Measurements from ENCODE around the gene C1QTNF6. TPM values are rescaled to one million over a fixed set of nuclear protein-coding genes. Genes with fewer than 3 reads are reported as not detected.
A peak's percentile ranks its signal among the peaks of the same experiment; 100 is the strongest.
"Not testable (repeated sequence)": the region's sequence is repeated elsewhere in the genome, so short reads cannot be mapped to it uniquely, and the experiment has no call there.

The C1QTNF6 gene
- total RNA-seq (13.6 TPM), polyA plus RNA-seq (1 to 10 TPM; 1.6 to 2.4 (median 2.1) TPM)

DNA sequence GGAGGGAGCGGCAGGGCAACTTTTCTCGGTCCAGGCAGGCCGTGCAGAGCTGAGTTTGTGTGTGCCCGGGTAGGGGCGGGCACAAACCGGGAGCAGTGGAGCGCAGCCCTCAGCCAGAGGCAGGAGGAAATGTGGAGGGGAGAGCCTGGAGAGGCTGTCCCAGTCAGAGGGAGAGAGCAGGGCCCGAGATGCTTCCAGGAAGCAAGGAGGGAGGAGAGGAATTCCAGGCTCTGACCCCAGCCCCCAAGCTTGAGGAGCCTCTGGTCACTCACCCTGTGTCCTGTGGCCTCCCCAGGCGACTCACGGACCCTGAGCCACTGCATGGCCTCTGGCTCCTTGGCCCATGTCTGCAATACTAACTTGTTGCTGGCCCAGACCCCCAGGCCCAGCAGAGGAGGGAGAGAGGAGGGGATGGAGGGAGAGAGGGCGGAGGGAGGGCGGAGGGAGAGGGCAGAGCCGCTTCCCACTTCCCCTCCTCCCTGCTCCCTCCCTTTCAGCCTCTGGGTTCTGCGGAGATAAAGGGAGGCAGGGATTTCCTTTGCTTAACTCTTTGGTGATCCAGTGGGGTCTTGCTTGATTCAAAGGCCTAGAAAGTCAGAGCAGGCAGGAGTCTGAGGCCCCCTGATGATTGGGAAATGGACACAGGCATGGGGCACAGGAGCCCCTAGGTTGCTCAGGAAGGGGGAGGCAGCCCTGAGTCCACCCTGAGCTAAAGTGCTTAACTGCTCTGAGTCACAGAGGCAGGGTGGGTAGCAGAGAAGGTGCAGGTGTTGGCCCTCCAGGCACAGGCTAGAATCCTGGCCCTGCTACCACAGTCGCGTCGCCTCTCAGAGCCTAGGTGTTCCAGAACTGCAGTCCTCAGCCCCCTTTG is at the start of gene C1QTNF6:
TSS of gene C1QTNF6 (minus strand) at position 357 of the 871 bp plus-strand sequence. CDS start at position 323, 34 bp downstream.
- Mint-ChIP-seq H3K36me3 (peaks cover 5% of the 10 kb centered on the region), H3K9me3 (no peaks in the 10 kb centered on the region)
- peak within 1 kb of the TSS; percentile 76 for H3K27ac ChIP-seq (ENCODE audit: insufficient read depth, low read length, poor library complexity, severe bottlenecking)

DNA sequence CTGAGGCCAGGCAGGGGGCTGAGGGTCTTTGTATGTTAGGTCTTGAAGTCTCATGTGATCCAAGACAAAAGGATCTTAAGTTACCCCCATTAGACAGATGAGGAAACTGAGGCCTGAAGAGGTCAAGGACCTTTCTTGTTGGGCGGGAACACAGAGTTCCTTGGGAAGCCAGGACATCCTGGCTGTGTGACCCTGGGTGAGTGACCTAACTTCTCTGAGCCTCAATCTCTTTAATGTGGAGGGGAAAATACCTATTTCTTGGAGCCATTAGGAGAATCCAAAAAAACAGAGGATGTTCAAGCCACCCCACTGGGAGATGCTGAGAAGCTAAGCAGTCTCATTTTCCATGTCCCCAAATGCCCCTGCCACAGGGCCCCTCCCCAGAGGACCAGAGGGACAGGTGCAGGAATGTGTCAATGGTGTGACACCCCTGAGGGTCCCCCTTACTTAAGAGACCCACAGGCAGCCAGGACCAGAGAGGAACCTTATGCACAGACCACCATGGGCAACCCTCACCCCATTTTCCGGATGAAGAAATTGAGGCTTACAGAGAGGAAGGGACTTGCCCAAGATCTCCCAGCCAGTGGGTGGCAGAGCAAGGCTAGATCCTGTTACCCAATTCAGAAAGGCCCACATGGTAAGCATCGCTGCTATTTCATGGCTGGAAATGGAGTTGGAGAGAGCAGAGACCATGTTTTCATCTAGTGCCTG is 48.0 kb upstream of the C1QTNF6 start:
- Mint-ChIP-seq H3K27ac (peak overlapping the region; percentile 96 to 99 (median 98)), H3K4me3 (peak overlapping the region; percentile 81 to 98 (median 88)), H3K9me3 (peaks cover 0 to 1% (median 0%) of the 10 kb centered on the region in 7 donors), H3K4me1 (peaks cover 4 to 99% (median 60%) of the 10 kb centered on the region in 4 donors), H3K27me3 (no peaks in the 10 kb centered on the region), H3K36me3 (peaks cover 63% of the 10 kb centered on the region)
- Histone ChIP-seq H3K27me3 (ENCODE audit: control insufficient read depth, insufficient read depth, low read length) (no peaks in the 10 kb centered on the region), H3K36me3 (ENCODE audit: control insufficient read depth, insufficient read depth, low read length) (peaks cover 76% of the 10 kb centered on the region), H3K4me3 (ENCODE audit: low read depth, low read length) (peak overlapping the region; percentile 19), H3K27ac (ENCODE audit: insufficient read depth, low read length, poor library complexity, severe bottlenecking) (peak overlapping the region; percentile 77), H3K4me1 (ENCODE audit: control insufficient read depth, insufficient read depth, low read length, poor library complexity, severe bottlenecking) (peaks cover 100% of the 10 kb centered on the region), H3K9me3 (ENCODE audit: control insufficient read depth in 2 of 2, low read length in 2 of 2) (no peaks in the 10 kb centered on the region)
- DNase-seq (no peak), ATAC-seq (ENCODE audit: low read depth in 2 of 2) (no peak)

More for the DNA sequence above, at the start of gene C1QTNF6:
- peak in 1 of 2 donors; percentile 18 for ATAC-seq (ENCODE audit: low read depth in 2 of 2)
- H3K36me3 ChIP-seq (ENCODE audit: control insufficient read depth, insufficient read depth, low read length): no peaks in the 10 kb centered on the region
- peak within 1 kb of the TSS; percentile 62 to 79 (median 76) for H3K4me3 Mint-ChIP-seq
- H3K4me1 ChIP-seq (ENCODE audit: control insufficient read depth, insufficient read depth, low read length, poor library complexity, severe bottlenecking): peaks cover 68% of the 10 kb centered on the region
- no peaks in the 10 kb centered on the region for H3K9me3 ChIP-seq (ENCODE audit: control insufficient read depth in 2 of 2, low read length in 2 of 2)
- no peaks in the 10 kb centered on the region for H3K27me3 ChIP-seq (ENCODE audit: control insufficient read depth, insufficient read depth, low read length)
- H3K27ac Mint-ChIP-seq: peak within 1 kb of the TSS; percentile 86 to 93 (median 90)
- peaks cover 15 to 77% (median 52%) of the 10 kb centered on the region in 4 donors for H3K4me1 Mint-ChIP-seq
- peak within 1 kb of the TSS; percentile 68 for H3K4me3 ChIP-seq (ENCODE audit: low read depth, low read length)
- no peaks in the 10 kb centered on the region for H3K27me3 Mint-ChIP-seq
- peak in 1 of 3 donors; percentile 37 for DNase-seq

DNA sequence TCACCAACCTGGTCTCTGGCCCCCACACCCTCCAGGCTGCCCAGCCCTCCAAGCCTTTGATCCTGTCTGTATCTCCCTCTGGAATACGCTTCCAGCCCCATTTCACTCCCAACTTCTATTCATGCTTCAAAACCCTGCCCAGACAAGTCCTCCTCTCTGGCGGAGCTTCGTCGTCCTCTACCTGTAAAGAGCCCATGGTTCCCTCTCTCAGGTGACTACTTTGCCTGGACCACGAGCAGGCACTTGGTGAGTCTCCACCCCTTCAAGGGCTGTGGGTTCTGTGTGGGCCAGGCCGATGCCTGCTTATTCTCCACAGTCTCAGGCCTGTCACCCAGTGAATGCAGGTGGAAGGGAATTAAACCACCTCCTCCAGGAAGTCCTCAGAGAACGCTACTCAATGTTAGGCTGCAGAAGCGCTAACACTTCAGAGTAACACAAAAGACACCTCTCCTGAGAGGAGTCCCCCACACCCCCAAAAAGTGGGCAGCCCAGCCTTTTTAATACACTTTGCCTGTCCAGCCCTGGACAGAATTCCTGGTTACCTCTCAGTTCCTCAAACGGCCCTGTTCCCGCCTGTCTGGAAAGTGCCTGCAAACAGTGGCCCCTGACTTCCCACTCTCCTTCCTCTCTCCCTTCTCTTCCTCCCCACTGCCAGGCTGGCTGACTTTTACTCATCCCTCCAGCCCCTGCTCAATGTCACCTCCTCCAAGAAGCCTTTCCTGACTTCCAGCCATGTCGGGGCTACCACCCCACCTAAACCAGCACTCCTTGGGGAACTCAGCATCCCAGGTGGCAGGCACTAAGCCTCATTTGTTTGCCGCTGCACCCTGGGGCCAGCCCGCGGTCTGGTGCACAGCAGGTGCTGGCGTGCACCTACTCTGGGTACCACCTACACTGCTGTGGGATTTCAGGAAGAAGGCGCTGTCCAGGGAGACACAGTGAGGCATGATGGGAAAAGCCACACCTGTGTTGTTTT is 47.0 kb upstream of the C1QTNF6 start:
- Histone ChIP-seq H3K36me3 (ENCODE audit: control insufficient read depth, insufficient read depth, low read length) (peaks cover 71% of the 10 kb centered on the region), H3K4me1 (ENCODE audit: control insufficient read depth, insufficient read depth, low read length, poor library complexity, severe bottlenecking) (peaks cover 100% of the 10 kb centered on the region), H3K27ac (ENCODE audit: insufficient read depth, low read length, poor library complexity, severe bottlenecking) (peak overlapping the region; percentile 77), H3K9me3 (ENCODE audit: control insufficient read depth in 2 of 2, low read length in 2 of 2) (no peaks in the 10 kb centered on the region), H3K27me3 (ENCODE audit: control insufficient read depth, insufficient read depth, low read length) (no peaks in the 10 kb centered on the region), H3K4me3 (ENCODE audit: low read depth, low read length) (peak overlapping the region; percentile 32)
- H3K4me1 Mint-ChIP-seq: peaks cover 10 to 99% (median 59%) of the 10 kb centered on the region in 4 donors
- peaks cover 0 to 1% (median 0%) of the 10 kb centered on the region in 7 donors for H3K9me3 Mint-ChIP-seq
- peaks cover 62% of the 10 kb centered on the region for H3K36me3 Mint-ChIP-seq
- DNase-seq (no peak), ATAC-seq (ENCODE audit: low read depth in 2 of 2) (no peak)
- peak overlapping the region; percentile 91 to 99 (median 96) for H3K27ac Mint-ChIP-seq
- H3K4me3 Mint-ChIP-seq: peak overlapping the region; percentile 81 to 98 (median 88)
- no peaks in the 10 kb centered on the region for H3K27me3 Mint-ChIP-seq

DNA sequence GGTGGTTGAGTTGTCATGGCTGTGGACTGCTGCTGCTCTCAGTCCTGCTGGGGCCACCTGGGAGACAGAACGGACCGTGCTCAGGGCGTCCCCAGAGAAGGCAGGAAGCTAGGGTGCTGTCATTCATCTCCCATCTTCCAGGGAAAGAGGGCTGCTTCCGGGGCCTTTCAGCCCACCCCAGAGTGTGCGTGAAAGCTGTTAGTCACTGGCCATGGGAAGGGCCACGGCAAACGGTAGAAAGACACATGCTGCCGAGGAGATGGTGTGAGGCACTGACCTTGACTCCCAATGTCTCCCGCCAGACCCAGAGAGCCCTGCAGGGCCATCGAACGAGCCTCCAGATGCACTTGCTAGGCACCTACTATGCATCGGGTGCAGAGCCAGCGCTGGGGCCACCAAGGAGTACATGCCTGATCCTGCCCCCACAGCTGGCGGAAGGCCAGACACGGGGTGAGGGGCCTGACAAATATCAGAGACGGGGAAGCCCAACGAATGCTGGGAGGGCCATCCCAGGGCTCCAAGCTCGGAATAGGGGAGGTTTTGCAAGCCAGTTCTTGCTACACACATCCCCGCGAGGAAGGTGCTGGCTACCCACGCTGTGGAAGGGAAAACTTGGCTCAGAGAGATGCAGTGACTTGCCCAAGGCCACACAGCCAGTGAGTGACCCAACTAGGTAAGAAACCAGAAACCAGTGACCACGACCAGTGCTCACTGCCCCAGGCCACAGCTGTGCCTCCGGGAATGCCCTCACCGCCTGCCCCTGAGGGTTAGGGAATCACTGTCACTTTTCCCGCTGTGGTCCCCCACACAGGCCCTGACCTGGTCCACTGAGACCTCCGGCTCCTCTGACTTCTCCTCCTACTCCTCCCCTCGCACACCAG is 45.9 kb upstream of the C1QTNF6 start:
- DNase-seq: no peak
- Histone ChIP-seq H3K4me1 (ENCODE audit: control insufficient read depth, insufficient read depth, low read length, poor library complexity, severe bottlenecking) (peaks cover 100% of the 10 kb centered on the region), H3K27me3 (ENCODE audit: control insufficient read depth, insufficient read depth, low read length) (no peaks in the 10 kb centered on the region), H3K27ac (ENCODE audit: insufficient read depth, low read length, poor library complexity, severe bottlenecking) (peak overlapping the region; percentile 77), H3K36me3 (ENCODE audit: control insufficient read depth, insufficient read depth, low read length) (peaks cover 63% of the 10 kb centered on the region), H3K9me3 (ENCODE audit: control insufficient read depth in 2 of 2, low read length in 2 of 2) (no peaks in the 10 kb centered on the region), H3K4me3 (ENCODE audit: low read depth, low read length) (no peak overlapping the region)
- Mint-ChIP-seq H3K27ac (peak overlapping the region; percentile 91 to 99 (median 99)), H3K4me3 (peak overlapping the region; percentile 29 to 98 (median 76)), H3K4me1 (peaks cover 10 to 99% (median 61%) of the 10 kb centered on the region in 4 donors), H3K27me3 (no peaks in the 10 kb centered on the region), H3K9me3 (peaks cover 0 to 1% (median 0%) of the 10 kb centered on the region in 7 donors), H3K36me3 (peaks cover 69% of the 10 kb centered on the region)
- ATAC-seq (ENCODE audit: low read depth in 2 of 2): no peak

DNA sequence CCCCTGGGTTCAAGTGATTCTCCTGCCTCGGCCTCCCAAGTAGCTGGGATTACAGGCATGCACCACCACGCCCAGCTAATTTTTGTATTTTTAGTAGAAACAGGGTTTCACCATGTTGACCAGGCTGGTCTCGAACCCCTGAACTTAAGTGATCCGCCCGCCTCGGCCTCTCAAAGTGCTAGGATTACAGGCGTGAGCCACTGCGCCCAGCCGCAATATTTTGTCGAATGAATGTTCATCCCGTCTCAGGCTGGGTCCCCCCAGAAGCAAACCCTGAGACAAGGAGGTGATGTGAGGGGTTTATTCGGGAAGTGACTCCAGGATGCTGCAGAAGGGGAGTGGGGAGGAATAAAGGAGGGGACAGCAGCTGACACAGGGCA is 45.3 kb upstream of the C1QTNF6 start:
- H3K36me3 Mint-ChIP-seq: peaks cover 67% of the 10 kb centered on the region
- Histone ChIP-seq H3K27ac (ENCODE audit: insufficient read depth, low read length, poor library complexity, severe bottlenecking) (peak overlapping the region; percentile 97), H3K36me3 (ENCODE audit: control insufficient read depth, insufficient read depth, low read length) (peaks cover 63% of the 10 kb centered on the region), H3K4me1 (ENCODE audit: control insufficient read depth, insufficient read depth, low read length, poor library complexity, severe bottlenecking) (peaks cover 100% of the 10 kb centered on the region)
- not testable (repeated sequence) for DNase-seq; ATAC-seq (ENCODE audit: low read depth in 2 of 2); H3K27me3 ChIP-seq (ENCODE audit: control insufficient read depth, insufficient read depth, low read length); H3K9me3 Mint-ChIP-seq; H3K27me3 Mint-ChIP-seq; H3K9me3 ChIP-seq (ENCODE audit: control insufficient read depth in 2 of 2, low read length in 2 of 2); H3K4me3 ChIP-seq (ENCODE audit: low read depth, low read length)
- H3K4me3 Mint-ChIP-seq: peak overlapping the region in 3 of 4 donors; percentile 65 to 83 (median 80)
- H3K27ac Mint-ChIP-seq: peak overlapping the region; percentile 91 to 99 (median 95)
- H3K4me1 Mint-ChIP-seq: peaks cover 10 to 99% (median 59%) of the 10 kb centered on the region in 4 donors

DNA sequence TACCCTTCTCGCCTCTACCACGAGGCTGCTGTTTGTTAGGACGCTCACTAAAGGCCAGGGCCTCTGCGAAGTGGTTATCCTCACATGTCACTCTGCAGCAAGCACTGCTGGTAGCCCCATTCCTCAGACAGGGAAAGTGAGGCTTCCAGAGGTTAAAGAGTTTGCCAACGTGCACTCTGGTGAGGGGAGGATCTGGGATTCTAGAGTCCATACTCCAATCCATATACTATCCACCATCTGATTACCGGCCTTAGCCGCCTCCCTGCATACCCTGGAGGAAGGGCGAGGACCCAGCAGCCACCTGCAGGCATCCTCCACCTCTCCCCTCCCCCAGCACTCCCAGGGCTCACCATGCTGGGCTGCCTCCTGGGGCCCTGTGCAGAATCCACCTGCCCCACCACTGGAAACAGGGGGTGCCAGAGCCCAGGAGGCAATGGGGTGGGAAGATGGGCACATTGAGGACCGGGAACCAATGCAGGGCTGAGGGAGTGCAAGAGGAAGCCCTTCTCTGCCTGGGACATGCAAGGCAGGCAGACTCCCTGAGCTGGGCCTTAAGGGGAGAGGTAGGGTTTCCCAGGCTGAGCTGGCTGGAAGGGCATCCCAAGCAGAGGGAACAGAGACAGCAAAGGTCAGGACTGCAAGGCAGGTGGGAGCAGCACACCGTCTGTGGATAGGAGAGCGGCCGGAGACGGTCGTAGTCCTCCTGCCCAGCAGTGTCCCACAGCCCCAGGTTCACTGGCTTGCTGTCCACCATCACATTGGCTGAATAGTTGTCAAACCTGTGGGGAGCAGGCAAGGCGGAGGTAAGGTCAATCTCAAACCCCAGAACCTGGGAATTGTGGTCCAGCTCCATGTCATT is 44.3 kb upstream of the C1QTNF6 start:
- Histone ChIP-seq H3K4me3 (ENCODE audit: low read depth, low read length) (peak overlapping the region; percentile 26), H3K4me1 (ENCODE audit: control insufficient read depth, insufficient read depth, low read length, poor library complexity, severe bottlenecking) (peaks cover 100% of the 10 kb centered on the region), H3K27me3 (ENCODE audit: control insufficient read depth, insufficient read depth, low read length) (no peaks in the 10 kb centered on the region), H3K27ac (ENCODE audit: insufficient read depth, low read length, poor library complexity, severe bottlenecking) (peak overlapping the region; percentile 97), H3K9me3 (ENCODE audit: control insufficient read depth in 2 of 2, low read length in 2 of 2) (no peaks in the 10 kb centered on the region), H3K36me3 (ENCODE audit: control insufficient read depth, insufficient read depth, low read length) (peaks cover 66% of the 10 kb centered on the region)
- no peaks in the 10 kb centered on the region for H3K27me3 Mint-ChIP-seq
- ATAC-seq (ENCODE audit: low read depth in 2 of 2) (no peak), DNase-seq (peak in 1 of 3 donors; percentile 48)
- peaks cover 61% of the 10 kb centered on the region for H3K36me3 Mint-ChIP-seq
- peak overlapping the region; percentile 99 to 100 (median 100) for H3K27ac Mint-ChIP-seq
- H3K9me3 Mint-ChIP-seq: peaks cover 0 to 1% (median 0%) of the 10 kb centered on the region in 7 donors
- H3K4me3 Mint-ChIP-seq: peak overlapping the region; percentile 78 to 88 (median 83)
- peaks cover 10 to 99% (median 51%) of the 10 kb centered on the region in 4 donors for H3K4me1 Mint-ChIP-seq

All from CD4-positive, CD25-positive, alpha-beta regulatory T cell (primary cell).